IMR-90 (cell line): ENCODE results near the gene RAB5B. TPM values are rescaled to one million over a fixed set of nuclear protein-coding genes. Genes with fewer than 3 reads are reported as not detected.

ENCODE experiments used
- ATAC-seq: fragments of 200-7000 bp; cut with Tn5 transposase; 2 replicates; pipeline ENCODE4 v1.9.1; 2020; ENCODE audit warnings: low read depth, mild to moderate bottlenecking, moderate library complexity
- BruUV-seq: library from RNA; stranded (reverse); fragments of 400-500 nt; replicated peaks from 2 replicates; lab custom pipeline; 2021; lab: Mats Ljungman, UMichigan
- CTCF ChIA-PET: fragments of 300-600 bp; formaldehyde crosslinking; extraction: SDS; loops from one replicate; lab custom pipeline; 2021; ENCODE audit warnings: antibody characterized with exemption; lab: Yijun Ruan, JAX
- POLR2A ChIA-PET: fragments of 300-600 bp; sonication (Branson Sonifier 250); formaldehyde crosslinking; loops from one replicate; lab custom pipeline; 2022; ENCODE audit warnings: antibody characterized with exemption; ENCODE audit not compliant: unreplicated experiment; lab: Charles Lee
- DNase-seq: peaks from one replicate; pipeline ENCODE4 v3.0.0; 2013
- H2AFZ ChIP-seq: replicated peaks from 2 replicates; pipeline ENCODE3; 2013; ENCODE audit warnings: low read length, mild to moderate bottlenecking; ENCODE audit not compliant: poor library complexity
- H2AK5ac ChIP-seq: 2 replicates; pipeline ENCODE4 v1.6.1; 2013; ENCODE audit warnings: low read depth, low read length, inconsistent platforms
- H2AK9ac ChIP-seq: replicated peaks from 2 replicates; pipeline ENCODE3; 2013; ENCODE audit warnings: mild to moderate bottlenecking, low read depth, low read length, moderate library complexity; ENCODE audit not compliant: poor library complexity
- H2BK120ac ChIP-seq: 2 replicates; pipeline ENCODE4 v1.6.1; 2013; ENCODE audit warnings: low read depth, low read length, inconsistent platforms
- H2BK15ac ChIP-seq: 3 replicates; pipeline ENCODE4 v1.6.1; 2013; ENCODE audit warnings: low read depth, low read length, inconsistent platforms
- H2BK20ac ChIP-seq: 2 replicates; pipeline ENCODE4 v1.6.1; 2013; ENCODE audit warnings: low read depth, mild to moderate bottlenecking, inconsistent platforms, low read length, moderate library complexity
- H2BK5ac ChIP-seq: 2 replicates; pipeline ENCODE4 v1.6.1; 2013; ENCODE audit warnings: mild to moderate bottlenecking, low read depth, low read length, inconsistent platforms; ENCODE audit not compliant: poor library complexity, severe bottlenecking
- H3K14ac ChIP-seq: replicated peaks from 2 replicates; pipeline ENCODE4 v1.6.1; 2013; ENCODE audit warnings: low read depth, low read length, inconsistent platforms
- H3K18ac ChIP-seq: 2 replicates; pipeline ENCODE4 v1.6.1; 2013; ENCODE audit warnings: low read depth, low read length, control low read depth
- H3K23ac ChIP-seq: 2 replicates; pipeline ENCODE4 v1.6.1; 2013; ENCODE audit warnings: low read depth, low read length, inconsistent platforms
- H3K27ac ChIP-seq: 2 replicates; pipeline ENCODE4 v1.5.1; 2013; ENCODE audit warnings: mild to moderate bottlenecking, control low read depth, low read length; ENCODE audit not compliant: insufficient read depth
- H3K27me3 ChIP-seq: 2 replicates; pipeline ENCODE4 v1.6.1; 2013; ENCODE audit warnings: low read length; ENCODE audit not compliant: control insufficient read depth, insufficient read depth
- H3K36me3 ChIP-seq: 2 replicates; pipeline ENCODE4 v1.6.1; 2013; ENCODE audit warnings: low read length, mixed read lengths; ENCODE audit not compliant: control insufficient read depth, insufficient read depth
- H3K4ac ChIP-seq: 2 replicates; pipeline ENCODE4 v1.6.1; 2013; ENCODE audit warnings: low read depth, low read length, inconsistent platforms
- H3K4me1 ChIP-seq: 2 replicates; pipeline ENCODE4 v1.6.1; 2013; ENCODE audit warnings: low read length, mixed read lengths; ENCODE audit not compliant: control insufficient read depth, insufficient read depth
- H3K4me2 ChIP-seq: 2 replicates; pipeline ENCODE4 v1.6.1; 2013; ENCODE audit warnings: low read depth, mild to moderate bottlenecking, control low read depth, low read length, moderate library complexity
- H3K4me3 ChIP-seq: 2 replicates; pipeline ENCODE4 v1.5.1; 2013; ENCODE audit warnings: low read depth, mild to moderate bottlenecking, control low read depth, low read length, moderate library complexity; ENCODE audit not compliant: insufficient read depth
- H3K56ac ChIP-seq: 2 replicates; pipeline ENCODE4 v1.6.1; 2013; ENCODE audit warnings: low read length, inconsistent platforms; ENCODE audit not compliant: insufficient read depth; ENCODE audit errors: extremely low read depth
- H3K79me1 ChIP-seq, 2 experiments: 2 replicates each; pipeline ENCODE4 v1.6.1; 2013; ENCODE audit warnings: low read length in 2 of 2, inconsistent platforms in 1 of 2, low read depth in 1 of 2
- H3K9ac ChIP-seq: 2 replicates; pipeline ENCODE4 v1.6.1; 2013; ENCODE audit warnings: low read depth, low read length, control low read depth
- H3K9me1 ChIP-seq: 2 replicates; pipeline ENCODE4 v1.6.1; 2013; ENCODE audit warnings: low read length, inconsistent platforms; ENCODE audit not compliant: insufficient read depth
- H3K9me3 ChIP-seq: 2 replicates; pipeline ENCODE4 v1.6.1; 2013; ENCODE audit warnings: low read length; ENCODE audit not compliant: control insufficient read depth, insufficient read depth
- H4K20me1 ChIP-seq: 2 replicates; pipeline ENCODE4 v1.6.1; 2013; ENCODE audit warnings: low read length, inconsistent platforms; ENCODE audit not compliant: insufficient read depth
- H4K5ac ChIP-seq: 2 replicates; pipeline ENCODE4 v1.6.1; 2013; ENCODE audit warnings: mild to moderate bottlenecking, low read depth, low read length, control low read depth
- H4K8ac ChIP-seq, 2 experiments: 2 replicates each; pipeline ENCODE4 v1.6.1; 2013; ENCODE audit warnings: low read depth in 2 of 2, low read length in 2 of 2, control low read depth in 1 of 2, inconsistent platforms in 1 of 2
- H4K91ac ChIP-seq: 2 replicates; pipeline ENCODE4 v1.6.1; 2013; ENCODE audit warnings: low read depth, low read length, inconsistent platforms; ENCODE audit not compliant: insufficient read depth
- BHLHE40 ChIP-seq: fragments of 150-350 bp; IDR thresholded peaks from 2 replicates; pipeline ENCODE4 v1.6.1; 2016; ENCODE audit warnings: mild to moderate bottlenecking, low read depth, low read length
- CEBPB ChIP-seq: IDR thresholded peaks from 2 replicates; pipeline ENCODE4 v1.6.1; 2012; ENCODE audit warnings: low read depth, low read length, improper control_type of control experiment
- CHD1 ChIP-seq: IDR thresholded peaks from 2 replicates; pipeline ENCODE4 v1.6.1; 2012; ENCODE audit warnings: low read depth, low read length, improper control_type of control experiment
- CTCF ChIP-seq: conservative IDR thresholded peaks from 2 replicates; pipeline ENCODE4 v1.5.1; 2012; ENCODE audit warnings: mild to moderate bottlenecking, low read depth, low read length, improper control_type of control experiment
- ELK1 ChIP-seq: fragments of 150-350 bp; IDR thresholded peaks from 2 replicates; pipeline ENCODE4 v1.6.1; 2016; ENCODE audit warnings: low read depth, mild to moderate bottlenecking, low read length, moderate library complexity, borderline replicate concordance
- FOS ChIP-seq: fragments of 150-350 bp; IDR thresholded peaks from 2 replicates; pipeline ENCODE4 v1.6.1; 2016; ENCODE audit warnings: low read depth, low read length
- MAFK ChIP-seq: IDR thresholded peaks from 2 replicates; pipeline ENCODE4 v1.6.1; 2012; ENCODE audit warnings: low read depth, low read length, improper control_type of control experiment
- MAZ ChIP-seq: IDR thresholded peaks from 2 replicates; pipeline ENCODE4 v1.6.1; 2012; ENCODE audit warnings: low read depth, mild to moderate bottlenecking, low read length, improper control_type of control experiment, moderate library complexity, borderline replicate concordance
- MXI1 ChIP-seq: IDR thresholded peaks from 2 replicates; pipeline ENCODE4 v1.6.1; 2012; ENCODE audit warnings: low read depth, mild to moderate bottlenecking, low read length, moderate library complexity, borderline replicate concordance
- NFE2L2 ChIP-seq: fragments of 150-350 bp; IDR thresholded peaks from 2 replicates; pipeline ENCODE4 v1.6.1; 2016; ENCODE audit warnings: low read depth, mild to moderate bottlenecking, low read length
- POLR2A ChIP-seq: IDR thresholded peaks from 2 replicates; pipeline ENCODE4 v1.6.1; 2012; ENCODE audit warnings: mild to moderate bottlenecking, low read depth, low read length
- RAD21 ChIP-seq: IDR thresholded peaks from 2 replicates; pipeline ENCODE4 v1.6.1; 2012; ENCODE audit warnings: low read length, improper control_type of control experiment
- RCOR1 ChIP-seq: IDR thresholded peaks from 2 replicates; pipeline ENCODE4 v1.6.1; 2012; ENCODE audit warnings: mild to moderate bottlenecking, low read length, improper control_type of control experiment; ENCODE audit not compliant: insufficient replicate concordance
- RFX5 ChIP-seq: IDR thresholded peaks from 2 replicates; pipeline ENCODE4 v1.8.0; 2012; ENCODE audit warnings: low read depth, mild to moderate bottlenecking, low read length, moderate library complexity
- SMC3 ChIP-seq: fragments of 150-350 bp; IDR thresholded peaks from 2 replicates; pipeline ENCODE4 v1.6.1; 2016; ENCODE audit warnings: low read depth, mild to moderate bottlenecking, antibody characterized with exemption, low read length, moderate library complexity
- USF2 ChIP-seq: fragments of 150-350 bp; IDR thresholded peaks from 2 replicates; pipeline ENCODE4 v1.6.1; 2017; ENCODE audit warnings: mild to moderate bottlenecking, antibody characterized with exemption, low read length, low read depth
- WGBS, 2 experiments: methylation state at CpG; one replicate each; pipeline versions ENCODE4 v1.1.5 to v1.1.7; 2013; ENCODE audit warnings: missing lambda C conversion rate in 2 of 2; ENCODE audit not compliant: insufficient read length in 1 of 2; ENCODE audit errors: extremely low coverage in 2 of 2; 5-methylcytosine and 5-hydroxymethylcytosine counted together
- dilution Hi-C: fragments of 300-500 bp; cut with HindIII; formaldehyde crosslinking; loops from one replicate; pipeline ENCODE4 v1.14.3; 2018; ENCODE audit warnings: low sequenced_read_pairs; ENCODE audit not compliant: unreplicated experiment
- in situ Hi-C: fragments of 300-500 bp; cut with MboI; formaldehyde crosslinking; loops from 3 replicates; pipeline ENCODE4 v1.14.3; 2019; ENCODE audit warnings: low sequenced_read_pairs, inconsistent platforms, mixed read lengths
- intact Hi-C: fragments of 100-400 bp; cut with micrococcal nuclease; formaldehyde crosslinking; loops from 2 replicates; pipeline ENCODE4 v1.10.0; 2022
- polyA plus RNA-seq, 3 experiments: library from polyadenylated mRNA; depleted of rRNA; stranded (reverse); fragments of >200 nt; gene quantifications; 2 replicates each; pipeline ENCODE4 v1.2.3, GENCODE V29; 2012; ENCODE audit warnings: low replicate concordance in 1 of 3
- total RNA-seq: library from RNA; depleted of rRNA; stranded (reverse); fragments of >200 nt; gene quantifications from 2 replicates; pipeline ENCODE4 v1.2.3, GENCODE V29; 2012

Gene RAB5B
- total and polyA plus RNA-seq, 2 of the 4 experiments (the other 2 are of a cell fraction): 56.5 to 99.2 TPM

- Histone ChIP-seq H4K8ac (no peak overlapping the region), H3K36me3 (peaks cover 18% of the 10 kb centered on the region), H3K23ac (no peak overlapping the region), H2AK5ac (no peak overlapping the region), H2AFZ (no peak overlapping the region), H3K18ac (no peak overlapping the region), H4K5ac (no peak overlapping the region), H2AK9ac (no peak overlapping the region), H2BK5ac (no peak overlapping the region), H3K4me2 (no peak overlapping the region), H2BK15ac (no peak overlapping the region), H3K4ac (no peak overlapping the region), H3K56ac (no peak overlapping the region), H2BK120ac (no peak overlapping the region), H3K27ac (no peak overlapping the region), H3K9me3 (no peaks in the 10 kb centered on the region), H3K27me3 (no peaks in the 10 kb centered on the region), H3K14ac (no peak overlapping the region), H4K91ac (no peak overlapping the region), H3K79me1 (peaks cover 3 to 12% of the 10 kb centered on the region in 2 experiments; a peak in 3 of 4 replicates), H3K4me1 (no peaks in the 10 kb centered on the region), H3K4me3 (no peak overlapping the region), H3K9ac (no peak overlapping the region), H4K20me1 (no peaks in the 10 kb centered on the region), H2BK20ac (no peak overlapping the region), H3K9me1 (peaks cover 16% of the 10 kb centered on the region)
- POLR2A ChIA-PET: no interaction called here
- BruUV-seq: no TSS peak
- no peak for TF ChIP-seq RCOR1
- TF ChIP-seq CHD1: no peak
- no peak for TF ChIP-seq BHLHE40
- TF ChIP-seq USF2: no peak
- no peak for TF ChIP-seq ELK1
- no peak for TF ChIP-seq MAZ
- TF ChIP-seq CEBPB: no peak
- TF ChIP-seq POLR2A: no peak
- TF ChIP-seq FOS: no peak
- no peak for TF ChIP-seq MXI1
- TF ChIP-seq MAFK: no peak
- TF ChIP-seq NFE2L2: no peak
- TF ChIP-seq RAD21: no peak
- no peak for TF ChIP-seq SMC3
- TF ChIP-seq RFX5: no peak
- no peak for TF ChIP-seq CTCF
- in situ Hi-C loops (no loop called here), dilution Hi-C loops (no loop called here), intact Hi-C loops (no loop called here)
- CTCF ChIA-PET: no interaction called here
- ATAC-seq: no peak
- DNase-seq: no peak
- 89% methylated on average over 7 of the region's 10 CpGs; no CpG with 5 or more reads in 1 of the 2 experiments for WGBS, 2 experiments
Observed at GRCh38 chr12:56004211-56004610, 30.3 kb downstream of the RAB5B start.
